GM23338 (cell line): Measurements from ENCODE around the gene CCBE1. TPM values are rescaled to one million over a fixed set of nuclear protein-coding genes. Genes with fewer than 3 reads are reported as not detected.

Experiments used
- ATAC-seq: fragments of 200-7000 bp; cut with Tn5 transposase; 3 replicates; pipeline ENCODE4 v1.9.1; 2020
- DNase-seq: peaks from one replicate; pipeline ENCODE4 v3.0.0-alpha.2; 2015; ENCODE audit warnings: low spot score
- H2AFZ ChIP-seq: fragments of 200-600 bp; sonication (generic); 2 replicates; pipeline ENCODE4 v1.8.0; 2016; ENCODE audit warnings: antibody characterized with exemption, mild to moderate bottlenecking, moderate library complexity
- H3F3A ChIP-seq: fragments of 200-600 bp; sonication (generic); replicated peaks from 2 replicates; pipeline ENCODE4 v1.8.0; 2017; ENCODE audit warnings: antibody characterized with exemption, mixed run types, low read depth
- H3K27ac ChIP-seq: fragments of 200-600 bp; sonication (generic); 2 replicates; pipeline ENCODE4 v1.6.1; 2016; ENCODE audit warnings: low read depth
- H3K27me3 ChIP-seq: fragments of 200-600 bp; sonication (generic); 2 replicates; pipeline ENCODE4 v1.8.0; 2016; ENCODE audit warnings: mild to moderate bottlenecking, mixed run types, moderate library complexity; ENCODE audit not compliant: insufficient read depth
- H3K36me3 ChIP-seq: fragments of 200-600 bp; sonication (generic); 2 replicates; pipeline ENCODE4 v1.8.0; 2016; ENCODE audit warnings: mild to moderate bottlenecking; ENCODE audit not compliant: insufficient read depth
- H3K4me1 ChIP-seq: fragments of 200-600 bp; sonication (generic); 2 replicates; pipeline ENCODE4 v1.8.0; 2016; ENCODE audit warnings: mild to moderate bottlenecking, moderate library complexity; ENCODE audit not compliant: insufficient read depth
- H3K4me2 ChIP-seq: fragments of 200-600 bp; sonication (generic); 2 replicates; pipeline ENCODE4 v1.7.1; 2017; ENCODE audit warnings: mixed run types
- H3K4me3 ChIP-seq: fragments of 200-600 bp; sonication (generic); 2 replicates; pipeline ENCODE4 v1.6.1; 2016; ENCODE audit warnings: mixed run types
- H3K79me2 ChIP-seq: fragments of 200-600 bp; sonication (generic); replicated peaks from 2 replicates; pipeline ENCODE4 v1.8.0; 2017; ENCODE audit warnings: mild to moderate bottlenecking; ENCODE audit not compliant: insufficient read depth
- H3K9me2 ChIP-seq: fragments of 200-600 bp; sonication (generic); 2 replicates; pipeline ENCODE4 v1.8.0; 2017; ENCODE audit not compliant: insufficient read depth
- H4K20me1 ChIP-seq: fragments of 200-600 bp; sonication (generic); replicated peaks from 2 replicates; pipeline ENCODE4 v1.8.0; 2017; ENCODE audit warnings: mild to moderate bottlenecking; ENCODE audit not compliant: insufficient read depth
- H3K27ac Mint-ChIP-seq: 2 replicates; pipeline ENCODE4 v1.8.0; 2020; ENCODE audit warnings: inconsistent platforms, mild to moderate bottlenecking, moderate library complexity, mixed read lengths
- H3K27me3 Mint-ChIP-seq: 3 replicates; pipeline ENCODE4 v1.8.0; 2022; ENCODE audit warnings: low read depth, mild to moderate bottlenecking, moderate library complexity, mixed read lengths, inconsistent platforms; ENCODE audit not compliant: insufficient read depth, poor library complexity
- H3K36me3 Mint-ChIP-seq: 3 replicates; pipeline ENCODE4 v1.8.0; 2021; ENCODE audit warnings: low read depth, mild to moderate bottlenecking, inconsistent platforms, moderate library complexity, mixed read lengths
- H3K4me1 Mint-ChIP-seq: 3 replicates; pipeline ENCODE4 v1.8.0; 2020; ENCODE audit warnings: mild to moderate bottlenecking, inconsistent platforms, mixed read lengths
- H3K4me3 Mint-ChIP-seq: 3 replicates; pipeline ENCODE4 v1.8.0; 2021; ENCODE audit warnings: moderate library complexity, mild to moderate bottlenecking, inconsistent platforms, mixed read lengths
- H3K9me3 Mint-ChIP-seq: 3 replicates; pipeline ENCODE4 v1.8.0; 2020; ENCODE audit warnings: moderate library complexity, mild to moderate bottlenecking, inconsistent platforms, mixed read lengths
- CREB1 ChIP-seq: fragments of 250-450 bp; sonication (Bioruptor Pico); IDR thresholded peaks from 2 replicates; pipeline ENCODE4 v1.5.0; 2020; ENCODE audit warnings: low read depth, mild to moderate bottlenecking, moderate library complexity
- EZH2 ChIP-seq: fragments of 200-600 bp; sonication (generic); IDR thresholded peaks from one replicate; pipeline ENCODE4 v1.8.0; 2017; ENCODE audit warnings: antibody characterized with exemption, mild to moderate bottlenecking, low read depth; ENCODE audit not compliant: unreplicated experiment
- EZH2phosphoT487 ChIP-seq: fragments of 200-600 bp; sonication (generic); IDR thresholded peaks from one replicate; pipeline ENCODE4 v1.8.1; 2018; ENCODE audit warnings: antibody characterized with exemption; ENCODE audit not compliant: unreplicated experiment
- JUNB ChIP-seq: IDR thresholded peaks from one replicate; pipeline ENCODE4 v1.6.1; 2016; ENCODE audit warnings: antibody characterized with exemption; ENCODE audit not compliant: unreplicated experiment
- NANOG ChIP-seq: IDR thresholded peaks from 2 replicates; pipeline ENCODE4 v1.6.1; 2016; ENCODE audit warnings: antibody characterized with exemption, borderline replicate concordance
- POLR2AphosphoS5 ChIP-seq: IDR thresholded peaks from 2 replicates; pipeline ENCODE4 v1.6.1; 2016; ENCODE audit warnings: antibody characterized with exemption, low read depth
- STAT1 ChIP-seq: IDR thresholded peaks from one replicate; pipeline ENCODE4 v1.6.1; 2016; ENCODE audit warnings: antibody characterized with exemption; ENCODE audit not compliant: unreplicated experiment
- ZNF331 ChIP-seq: fragments of 250-450 bp; sonication (Bioruptor Pico); IDR thresholded peaks from 2 replicates; pipeline ENCODE4 v1.5.0; 2020; ENCODE audit warnings: low read depth, mild to moderate bottlenecking, moderate library complexity
- polyA plus RNA-seq: library from polyadenylated mRNA; unstranded; fragments of >200 nt; fragmentation: Nextera tagmentation; extraction: Ambion mirVana; gene quantifications from 2 replicates; pipeline ENCODE4 v1.2.1, GENCODE V29; 2016
- total RNA-seq: library from RNA; depleted of rRNA; stranded (reverse); fragments of >200 nt; shearing (Covaris generic); gene quantifications from 2 replicates; pipeline ENCODE4 v1.2.3, GENCODE V29; 2014
- TF ChIP-seq, protein P1 (sequence below): IDR thresholded peaks from 2 replicates; pipeline ENCODE4 v1.6.1; 2016; ENCODE audit warnings: antibody characterized with exemption
- TF ChIP-seq, protein P2 (sequence below): IDR thresholded peaks from one replicate; pipeline ENCODE4 v1.6.1; 2018; ENCODE audit warnings: antibody characterized with exemption; ENCODE audit not compliant: unreplicated experiment
- TF ChIP-seq, protein P3 (sequence below), 2 experiments: fragments of 200-600 bp in 1 of 2; sonication (generic) in 1 of 2; conservative IDR thresholded peaks; 2 replicates each; pipeline versions ENCODE4 v1.5.1 to v1.6.1; 2016 to 2017; ENCODE audit warnings: antibody characterized with exemption in 2 of 2, low read depth in 2 of 2, mild to moderate bottlenecking in 2 of 2, moderate library complexity in 1 of 2

The CCBE1 gene
- total and polyA plus RNA-seq, 2 experiments from 2014 or later, result 2.1 to 2.6 TPM

DNA sequence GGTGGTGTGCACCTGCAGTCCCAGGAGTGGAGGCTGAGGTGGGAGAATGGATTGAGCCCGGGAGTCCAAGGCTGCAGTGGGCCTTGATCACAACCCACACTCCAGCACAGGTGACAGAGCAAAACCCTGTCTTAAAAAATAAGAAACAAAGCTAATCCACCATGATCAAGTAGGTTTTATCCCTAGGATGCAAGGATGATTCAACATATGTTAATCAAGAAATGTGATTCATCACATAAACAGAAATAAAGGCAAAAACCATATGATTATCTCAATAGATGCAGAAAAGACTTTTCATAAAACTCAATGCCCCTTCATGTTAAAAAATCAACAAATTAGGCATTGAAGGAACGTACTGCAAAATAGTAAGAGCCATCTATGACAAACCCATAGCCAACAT lies 58.1 kb downstream of the CCBE1 start:
- Histone ChIP-seq H3K4me1 (peaks cover 14% of the 10 kb centered on the region), H2AFZ (no peak overlapping the region), H3F3A (no peaks in the 10 kb centered on the region), H3K4me2 (no peak overlapping the region), H3K27me3 (no peaks in the 10 kb centered on the region), H3K4me3 (no peak overlapping the region), H3K9me2 (no peaks in the 10 kb centered on the region), H3K27ac (no peak overlapping the region), H4K20me1 (no peaks in the 10 kb centered on the region), H3K79me2 (no peaks in the 10 kb centered on the region), H3K36me3 (no peaks in the 10 kb centered on the region)
- Mint-ChIP-seq H3K36me3 (no peaks in the 10 kb centered on the region), H3K27me3 (peaks cover 2% of the 10 kb centered on the region), H3K27ac (no peak overlapping the region), H3K4me3 (no peak overlapping the region), H3K9me3 (no peaks in the 10 kb centered on the region), H3K4me1 (peaks cover 31% of the 10 kb centered on the region)
- ATAC-seq (no peak), DNase-seq (no peak)
- TF ChIP-seq STAT1, result no peak
- TF ChIP-seq ZNF331, result no peak
- TF ChIP-seq, protein P1, sequence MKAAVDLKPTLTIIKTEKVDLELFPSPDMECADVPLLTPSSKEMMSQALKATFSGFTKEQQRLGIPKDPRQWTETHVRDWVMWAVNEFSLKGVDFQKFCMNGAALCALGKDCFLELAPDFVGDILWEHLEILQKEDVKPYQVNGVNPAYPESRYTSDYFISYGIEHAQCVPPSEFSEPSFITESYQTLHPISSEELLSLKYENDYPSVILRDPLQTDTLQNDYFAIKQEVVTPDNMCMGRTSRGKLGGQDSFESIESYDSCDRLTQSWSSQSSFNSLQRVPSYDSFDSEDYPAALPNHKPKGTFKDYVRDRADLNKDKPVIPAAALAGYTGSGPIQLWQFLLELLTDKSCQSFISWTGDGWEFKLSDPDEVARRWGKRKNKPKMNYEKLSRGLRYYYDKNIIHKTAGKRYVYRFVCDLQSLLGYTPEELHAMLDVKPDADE, result no peak

DNA sequence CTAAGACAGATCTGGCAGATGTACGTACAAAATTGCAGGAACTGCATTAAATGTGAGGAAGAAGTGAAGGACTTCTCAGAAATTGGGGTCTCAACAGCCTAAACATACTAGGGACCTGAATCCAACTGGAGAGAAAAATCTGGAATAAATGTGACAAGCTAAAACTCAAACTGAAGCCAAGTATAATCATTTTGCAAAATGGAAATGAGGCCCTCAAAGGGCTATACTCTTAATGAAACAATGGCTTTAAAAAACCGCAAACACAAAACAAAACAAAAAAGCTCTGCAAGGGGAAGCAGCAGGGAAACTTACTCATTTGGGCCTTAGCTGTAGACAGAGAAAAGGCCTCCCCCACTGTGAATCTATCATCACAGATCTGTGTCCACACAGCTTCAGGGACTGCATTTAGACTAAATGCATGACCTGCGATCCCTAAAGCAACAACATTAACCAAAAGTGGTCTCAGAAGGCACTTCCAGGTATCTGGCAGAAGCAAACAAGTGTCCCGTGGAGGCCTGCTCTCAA lies 63.2 kb downstream of the CCBE1 start:
- H3K9me3 Mint-ChIP-seq, result no peaks in the 10 kb centered on the region
- H3K36me3 Mint-ChIP-seq, result no peaks in the 10 kb centered on the region
- H3K4me3 Mint-ChIP-seq, result no peak overlapping the region
- peak overlapping the region; percentile 3; the same call in 1 of the 2 replicates for H3K4me2 ChIP-seq
- H3K79me2 ChIP-seq, result no peaks in the 10 kb centered on the region
- no peak overlapping the region for H3K27ac Mint-ChIP-seq
- no peaks in the 10 kb centered on the region for H3K27me3 ChIP-seq
- no peak overlapping the region for H3K27ac ChIP-seq
- H3F3A ChIP-seq, result no peaks in the 10 kb centered on the region
- H3K4me1 Mint-ChIP-seq, result peaks cover 26% of the 10 kb centered on the region
- DNase-seq (no peak), ATAC-seq (peak; percentile 62)
- H4K20me1 ChIP-seq, result no peaks in the 10 kb centered on the region
- no peak overlapping the region for H3K4me3 ChIP-seq
- H3K4me1 ChIP-seq, result peaks cover 12% of the 10 kb centered on the region
- H3K9me2 ChIP-seq, result no peaks in the 10 kb centered on the region
- H3K27me3 Mint-ChIP-seq, result peaks cover 4% of the 10 kb centered on the region
- H2AFZ ChIP-seq, result peak overlapping the region; percentile 70; the same call in 1 of the 2 replicates
- no peaks in the 10 kb centered on the region for H3K36me3 ChIP-seq
- TF ChIP-seq ZNF331 (no peak), NANOG (no peak), EZH2phosphoT487 (no peak), CREB1 (CRISPR knock-in tag) (no peak), STAT1 (no peak), POLR2AphosphoS5 (no peak), EZH2 (no peak), JUNB (no peak)
- TF ChIP-seq, protein P2, sequence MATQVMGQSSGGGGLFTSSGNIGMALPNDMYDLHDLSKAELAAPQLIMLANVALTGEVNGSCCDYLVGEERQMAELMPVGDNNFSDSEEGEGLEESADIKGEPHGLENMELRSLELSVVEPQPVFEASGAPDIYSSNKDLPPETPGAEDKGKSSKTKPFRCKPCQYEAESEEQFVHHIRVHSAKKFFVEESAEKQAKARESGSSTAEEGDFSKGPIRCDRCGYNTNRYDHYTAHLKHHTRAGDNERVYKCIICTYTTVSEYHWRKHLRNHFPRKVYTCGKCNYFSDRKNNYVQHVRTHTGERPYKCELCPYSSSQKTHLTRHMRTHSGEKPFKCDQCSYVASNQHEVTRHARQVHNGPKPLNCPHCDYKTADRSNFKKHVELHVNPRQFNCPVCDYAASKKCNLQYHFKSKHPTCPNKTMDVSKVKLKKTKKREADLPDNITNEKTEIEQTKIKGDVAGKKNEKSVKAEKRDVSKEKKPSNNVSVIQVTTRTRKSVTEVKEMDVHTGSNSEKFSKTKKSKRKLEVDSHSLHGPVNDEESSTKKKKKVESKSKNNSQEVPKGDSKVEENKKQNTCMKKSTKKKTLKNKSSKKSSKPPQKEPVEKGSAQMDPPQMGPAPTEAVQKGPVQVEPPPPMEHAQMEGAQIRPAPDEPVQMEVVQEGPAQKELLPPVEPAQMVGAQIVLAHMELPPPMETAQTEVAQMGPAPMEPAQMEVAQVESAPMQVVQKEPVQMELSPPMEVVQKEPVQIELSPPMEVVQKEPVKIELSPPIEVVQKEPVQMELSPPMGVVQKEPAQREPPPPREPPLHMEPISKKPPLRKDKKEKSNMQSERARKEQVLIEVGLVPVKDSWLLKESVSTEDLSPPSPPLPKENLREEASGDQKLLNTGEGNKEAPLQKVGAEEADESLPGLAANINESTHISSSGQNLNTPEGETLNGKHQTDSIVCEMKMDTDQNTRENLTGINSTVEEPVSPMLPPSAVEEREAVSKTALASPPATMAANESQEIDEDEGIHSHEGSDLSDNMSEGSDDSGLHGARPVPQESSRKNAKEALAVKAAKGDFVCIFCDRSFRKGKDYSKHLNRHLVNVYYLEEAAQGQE, result no peak
- TF ChIP-seq, protein P1, result no peak
- TF ChIP-seq, protein P3, sequence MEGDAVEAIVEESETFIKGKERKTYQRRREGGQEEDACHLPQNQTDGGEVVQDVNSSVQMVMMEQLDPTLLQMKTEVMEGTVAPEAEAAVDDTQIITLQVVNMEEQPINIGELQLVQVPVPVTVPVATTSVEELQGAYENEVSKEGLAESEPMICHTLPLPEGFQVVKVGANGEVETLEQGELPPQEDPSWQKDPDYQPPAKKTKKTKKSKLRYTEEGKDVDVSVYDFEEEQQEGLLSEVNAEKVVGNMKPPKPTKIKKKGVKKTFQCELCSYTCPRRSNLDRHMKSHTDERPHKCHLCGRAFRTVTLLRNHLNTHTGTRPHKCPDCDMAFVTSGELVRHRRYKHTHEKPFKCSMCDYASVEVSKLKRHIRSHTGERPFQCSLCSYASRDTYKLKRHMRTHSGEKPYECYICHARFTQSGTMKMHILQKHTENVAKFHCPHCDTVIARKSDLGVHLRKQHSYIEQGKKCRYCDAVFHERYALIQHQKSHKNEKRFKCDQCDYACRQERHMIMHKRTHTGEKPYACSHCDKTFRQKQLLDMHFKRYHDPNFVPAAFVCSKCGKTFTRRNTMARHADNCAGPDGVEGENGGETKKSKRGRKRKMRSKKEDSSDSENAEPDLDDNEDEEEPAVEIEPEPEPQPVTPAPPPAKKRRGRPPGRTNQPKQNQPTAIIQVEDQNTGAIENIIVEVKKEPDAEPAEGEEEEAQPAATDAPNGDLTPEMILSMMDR (conservative IDR thresholded peaks at IDR 0.05; ENCODE audit: low read depth in 2 of 2), result no peak
